H1 (cell line): ENCODE data around the gene MMEL1. TPM values are rescaled to one million over a fixed set of nuclear protein-coding genes. Genes with fewer than 3 reads are reported as not detected.
A peak's percentile ranks its signal among the peaks of the same experiment; 100 is the strongest.

Experiments
- CTCF ChIA-PET: fragments of 300-600 bp; sonication (Branson Sonifier 250); formaldehyde crosslinking; loops from one replicate; lab custom pipeline; 2021; ENCODE audit not compliant: partially characterized antibody; lab: Charles Lee
- POLR2A ChIA-PET: fragments of 300-600 bp; sonication (Branson Sonifier 250); formaldehyde crosslinking; loops from one replicate; lab custom pipeline; 2021; ENCODE audit warnings: inconsistent platforms; ENCODE audit not compliant: partially characterized antibody; lab: Charles Lee
- DNase-seq, 2 experiments: peaks; one replicate each; pipeline versions ENCODE4 v3.0.0 to v3.0.0-alpha.2; 2010 to 2022; ENCODE audit warnings: low spot score in 2 of 2, low read depth in 1 of 2, mixed read lengths in 1 of 2
- FAIRE-seq: peaks from 2 replicates; lab custom pipeline; 2011; peaks lifted over from hg19 to GRCh38; lab: Jason Lieb, UNC
- H2AFZ ChIP-seq: 2 replicates; pipeline ENCODE4 v1.8.1; 2012; ENCODE audit warnings: low read length, inconsistent platforms
- H2AK5ac ChIP-seq: 2 replicates; pipeline ENCODE4 v1.6.1; 2013; ENCODE audit warnings: low read depth, low read length
- H2BK120ac ChIP-seq: replicated peaks from 2 replicates; pipeline ENCODE3; 2013; ENCODE audit warnings: low read depth, low read length, inconsistent platforms
- H2BK12ac ChIP-seq: 2 replicates; pipeline ENCODE4 v1.6.1; 2013; ENCODE audit warnings: low read depth, low read length
- H2BK15ac ChIP-seq: 2 replicates; pipeline ENCODE4 v1.6.1; 2013; ENCODE audit warnings: low read length
- H2BK20ac ChIP-seq: 2 replicates; pipeline ENCODE4 v1.6.1; 2013; ENCODE audit warnings: low read length
- H2BK5ac ChIP-seq: 2 replicates; pipeline ENCODE4 v1.6.1; 2013; ENCODE audit warnings: low read depth, low read length
- H3K14ac ChIP-seq: 2 replicates; pipeline ENCODE4 v1.6.1; 2013; ENCODE audit warnings: inconsistent platforms; ENCODE audit not compliant: insufficient read length
- H3K18ac ChIP-seq: 2 replicates; pipeline ENCODE4 v1.6.1; 2013; ENCODE audit warnings: low read length; ENCODE audit errors: extremely low read depth
- H3K23ac ChIP-seq: 2 replicates; pipeline ENCODE4 v1.6.1; 2013; ENCODE audit warnings: inconsistent platforms; ENCODE audit not compliant: insufficient read length
- H3K23me2 ChIP-seq: 2 replicates; pipeline ENCODE4 v1.6.1; 2013; ENCODE audit warnings: low read depth, low read length
- H3K27ac ChIP-seq: 2 replicates; pipeline ENCODE4 v1.6.1; 2011; ENCODE audit warnings: low read depth, low read length, inconsistent platforms
- H3K27me3 ChIP-seq, 4 experiments: replicated peaks in 1 of 4; 1 replicate in 1 of 4; 2 replicates in 3 of 4; pipeline versions ENCODE4 v1.6.1 to v1.8.1; 2011 to 2013; ENCODE audit warnings: low read length in 3 of 4, mild to moderate bottlenecking in 3 of 4, inconsistent platforms in 2 of 4, mixed read lengths in 2 of 4, moderate library complexity in 1 of 4; ENCODE audit not compliant: control insufficient read depth in 3 of 4, insufficient read depth in 3 of 4; ENCODE audit errors: extremely low read depth in 1 of 4
- H3K36me3 ChIP-seq, 4 experiments: 2 replicates each; pipeline versions ENCODE4 v1.6.1 to v1.8.1; 2011 to 2013; ENCODE audit warnings: mild to moderate bottlenecking in 4 of 4, low read length in 3 of 4, moderate library complexity in 2 of 4, control low read depth in 1 of 4, inconsistent platforms in 1 of 4; ENCODE audit not compliant: insufficient read depth in 4 of 4, control insufficient read depth in 2 of 4
- H3K4ac ChIP-seq: replicated peaks from 2 replicates; pipeline ENCODE3; 2013; ENCODE audit warnings: low read length, low read depth, mixed read lengths, inconsistent platforms; ENCODE audit not compliant: insufficient read length
- H3K4me1 ChIP-seq, 4 experiments: replicated peaks in 1 of 4; 1 replicate in 1 of 4; 2 replicates in 3 of 4; pipeline versions ENCODE4 v1.6.1 to v1.8.1; 2011 to 2013; ENCODE audit warnings: low read length in 3 of 4, inconsistent platforms in 2 of 4, mixed read lengths in 1 of 4; ENCODE audit not compliant: insufficient read depth in 4 of 4, control insufficient read depth in 3 of 4
- H3K4me2 ChIP-seq, 2 experiments: 2 replicates each; pipeline versions ENCODE4 v1.6.1 to v1.8.1; 2011 to 2013; ENCODE audit warnings: low read depth in 2 of 2, low read length in 2 of 2, control low read depth in 1 of 2, inconsistent platforms in 1 of 2, mild to moderate bottlenecking in 1 of 2; ENCODE audit not compliant: insufficient read depth in 1 of 2
- H3K4me3 ChIP-seq, 4 experiments: fragments of 200-600, 300-600 bp in 1 of 4; sonication (generic), shearing (Covaris generic), sonication (Bioruptor Twin) in 1 of 4; 2 replicates each; pipeline versions ENCODE4 v1.5.1 to v1.8.1; 2011 to 2016; ENCODE audit warnings: low read length in 4 of 4, low read depth in 3 of 4, control low read depth in 2 of 4, inconsistent platforms in 2 of 4, mild to moderate bottlenecking in 2 of 4, mixed read lengths in 1 of 4, moderate library complexity in 1 of 4; ENCODE audit not compliant: insufficient read depth in 2 of 4; ENCODE audit errors: extremely low read depth in 1 of 4
- H3K56ac ChIP-seq: replicated peaks from 2 replicates; pipeline ENCODE3; 2013; ENCODE audit warnings: low read depth, mild to moderate bottlenecking, mixed read lengths, low read length, inconsistent platforms; ENCODE audit not compliant: insufficient read length
- H3K79me1 ChIP-seq: 2 replicates; pipeline ENCODE4 v1.6.1; 2013; ENCODE audit warnings: low read depth, low read length, control low read depth
- H3K79me2 ChIP-seq, 2 experiments: 2 replicates each; pipeline versions ENCODE4 v1.6.1 to v1.8.1; 2012 to 2013; ENCODE audit warnings: low read length in 2 of 2, mild to moderate bottlenecking in 2 of 2, inconsistent platforms in 1 of 2; ENCODE audit not compliant: insufficient read depth in 2 of 2, control insufficient read depth in 1 of 2
- H3K9ac ChIP-seq, 4 experiments: replicated peaks in 1 of 4; 1 replicate in 1 of 4; 2 replicates in 3 of 4; pipeline versions ENCODE4 v1.6.1 to v1.8.1; 2011 to 2013; ENCODE audit warnings: low read depth in 3 of 4, low read length in 3 of 4, control low read depth in 2 of 4, mild to moderate bottlenecking in 2 of 4, moderate library complexity in 2 of 4, inconsistent platforms in 1 of 4; ENCODE audit errors: extremely low read depth in 1 of 4
- H3K9me3 ChIP-seq, 2 experiments: 2 replicates each; pipeline versions ENCODE4 v1.6.1 to v1.8.1; 2012 to 2013; ENCODE audit warnings: mild to moderate bottlenecking in 2 of 2, moderate library complexity in 2 of 2, control low read depth in 1 of 2, inconsistent platforms in 1 of 2, low read depth in 1 of 2, low read length in 1 of 2, mixed read lengths in 1 of 2; ENCODE audit not compliant: insufficient read depth in 2 of 2
- H4K20me1 ChIP-seq, 2 experiments: replicated peaks in 1 of 2; 2 replicates each; pipeline versions ENCODE3 to v1.8.1; 2011 to 2013; ENCODE audit warnings: inconsistent platforms in 2 of 2, low read length in 2 of 2, mild to moderate bottlenecking in 1 of 2; ENCODE audit not compliant: insufficient read depth in 2 of 2, control insufficient read depth in 1 of 2
- H4K5ac ChIP-seq: 2 replicates; pipeline ENCODE4 v1.6.1; 2013; ENCODE audit warnings: low read length, low read depth, mixed read lengths, inconsistent platforms; ENCODE audit not compliant: insufficient read length
- H4K8ac ChIP-seq: 2 replicates; pipeline ENCODE4 v1.8.0; 2013; ENCODE audit warnings: mild to moderate bottlenecking, moderate library complexity, low read length, inconsistent platforms; ENCODE audit not compliant: insufficient read depth; ENCODE audit errors: extremely low read depth
- H4K91ac ChIP-seq: replicated peaks from 2 replicates; pipeline ENCODE3; 2013; ENCODE audit warnings: low read length, mixed read lengths, inconsistent platforms; ENCODE audit not compliant: insufficient read length
- MAX ChIP-seq: IDR thresholded peaks from 2 replicates; pipeline ENCODE4 v1.6.1; 2012; ENCODE audit warnings: inconsistent platforms
- POU5F1 ChIP-seq: IDR thresholded peaks from 2 replicates; pipeline ENCODE4 v1.6.1; 2011; ENCODE audit warnings: low read depth, mild to moderate bottlenecking, low read length, moderate library complexity
- TEAD4 ChIP-seq: IDR thresholded peaks from 2 replicates; pipeline ENCODE4 v1.6.1; 2012; ENCODE audit warnings: low read depth, low read length, inconsistent platforms, mixed read lengths
- WGBS, 2 experiments: shearing (Covaris generic) in 1 of 2; methylation state at CpG; one replicate each; pipeline versions ENCODE4 v1.1.6 to v1.1.7; 2013 to 2015; ENCODE audit warnings: low lambda C conversion rate in 2 of 2, mixed read lengths in 2 of 2, inconsistent platforms in 1 of 2, low coverage in 1 of 2, missing lambda C conversion rate in 1 of 2; ENCODE audit not compliant: insufficient replicate concordance in 2 of 2, insufficient coverage in 1 of 2, insufficient read length in 1 of 2; ENCODE audit errors: extremely low coverage in 1 of 2, missing lambda C conversion rate in 1 of 2; 5-methylcytosine and 5-hydroxymethylcytosine counted together
- polyA plus RNA-seq, 7 experiments: library from polyadenylated mRNA; depleted of rRNA in 3 of 7; stranded (reverse) in 5 of 7; unstranded in 2 of 7; fragments of >200 nt in 5 of 7; fragments of 200-250 nt in 2 of 7; gene quantifications; 1 replicate in 5 of 7; 2 replicates in 1 of 7; 4 replicates in 1 of 7; pipeline versions ENCODE4 v1.2.1 to v1.2.3, GENCODE V29; 2011 to 2013; ENCODE audit warnings: missing spikeins in 2 of 7, mixed read lengths in 2 of 7
- total RNA-seq: library from RNA; stranded (reverse); fragmentation: NEBNext Ultra II Directional; extraction: Animal tissue kit (Norgen Biotek cat#: 25700); gene quantifications from 2 replicates; pipeline ENCODE4 v1.2.1, GENCODE V29; 2021

The MMEL1 gene
- total and polyA plus RNA-seq, 2 of the 8 experiments (the other 6 are each of a cell fraction or from before 2014, with no cell fraction given) = 0.91 to 1.7 TPM

DNA sequence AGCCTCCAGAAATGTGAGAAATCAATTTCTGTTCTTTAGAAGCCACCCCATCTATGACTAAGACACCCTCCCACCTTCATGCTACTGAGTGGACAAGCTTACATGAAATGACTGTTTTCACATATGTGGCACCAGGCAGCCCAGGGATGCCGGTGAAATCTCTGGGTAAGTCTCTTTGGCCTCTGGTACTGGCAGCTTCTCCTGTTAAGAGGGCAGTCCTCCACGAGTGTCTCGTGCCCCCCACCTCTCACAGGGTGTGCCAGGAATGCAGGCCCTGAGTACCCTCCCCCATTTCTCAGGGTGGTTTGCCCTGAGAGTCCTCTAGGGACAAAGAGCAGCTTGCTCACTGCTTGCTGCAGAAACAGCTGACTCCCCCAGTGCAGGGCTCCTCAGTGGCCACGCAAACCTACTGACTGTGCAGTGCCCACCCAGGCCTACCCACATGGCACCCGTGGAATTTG lies 49.5 kb downstream of the MMEL1 start:
- WGBS, 2 experiments = 70% methylated on average over 5 of the region's 5 CpGs; no CpG with 5 or more reads in 1 of the 2 experiments
- Histone ChIP-seq H3K23me2 (peaks cover 12% of the 10 kb centered on the region), H4K91ac (peak overlapping the region; percentile 34), H3K56ac (no peak overlapping the region), H2BK12ac (peak overlapping the region; percentile 50; the same call in 1 of the 2 replicates), H3K18ac (no peak overlapping the region; the same call in 1 of the 2 replicates), H2AFZ (no peak overlapping the region), H3K4me3 (no peak overlapping the region), H2BK120ac (no peak overlapping the region), H3K27ac (no peak overlapping the region), H2BK15ac (0 out of 2 replicates have a peak overlapping the region, but pooled peaks have one; percentile 72), H2BK5ac (no peak overlapping the region), H3K36me3 (no peaks in the 10 kb centered on the region), H3K9ac (no peak overlapping the region; a peak in 1 of 7 replicates), H3K4me1 (peaks cover 0 to 25% (median 9%) of the 10 kb centered on the region in 4 experiments; a peak in 4 of 7 replicates), H3K79me2 (no peaks in the 10 kb centered on the region)
- no peak for FAIRE-seq
- POLR2A ChIA-PET = interaction anchor here (0.9 to 1.6 kb wide), 3 partner anchors 20 to 36 kb away, joined by 3 to 4 read pairs (median 3); no protein-coding TSS in a partner anchor
- TF ChIP-seq MAX (no peak), POU5F1 (no peak), TEAD4 (peak; percentile 51; the same call in 1 of the 2 replicates)
- TF ChIP-seq, all 59 proteins: peak for 1
- CTCF ChIA-PET = interaction anchor here (0.6 to 4.5 kb wide), 3 partner anchors 19 to 35 kb away, joined by 3 to 24 read pairs (median 9); no protein-coding TSS in a partner anchor
- H3K14ac ChIP-seq = no peak overlapping the region
- peak overlapping the region in 1 of 2 experiments; percentile 44; a peak in 3 of 4 replicates for H3K4me2 ChIP-seq
- H3K27me3 ChIP-seq = no peaks in the 10 kb centered on the region
- H3K9me3 ChIP-seq = no peaks in the 10 kb centered on the region
- no peak for DNase-seq
- peaks cover 0 to 2% of the 10 kb centered on the region in 2 experiments for H4K20me1 ChIP-seq
- H3K4ac ChIP-seq = peak overlapping the region; percentile 41
- no peak overlapping the region for H2BK20ac ChIP-seq
- peak overlapping the region; percentile 79 for H4K8ac ChIP-seq
- H3K23ac ChIP-seq = no peak overlapping the region
- no peaks in the 10 kb centered on the region; the same call in 1 of the 2 replicates for H3K79me1 ChIP-seq
- no peak overlapping the region for H4K5ac ChIP-seq
- H2AK5ac ChIP-seq = no peak overlapping the region
